HuH-7.5 (cell line): Measurements from ENCODE around the gene SLC13A4.
"Not testable (repeated sequence)": the region's sequence is repeated elsewhere in the genome, so short reads cannot be mapped to it uniquely, and the experiment has no call there.

ENCODE experiments used
- DNase-seq: peaks from one replicate; pipeline ENCODE4 v3.0.0; 2011; ENCODE audit warnings: low spot score

The SLC13A4 gene

DNA sequence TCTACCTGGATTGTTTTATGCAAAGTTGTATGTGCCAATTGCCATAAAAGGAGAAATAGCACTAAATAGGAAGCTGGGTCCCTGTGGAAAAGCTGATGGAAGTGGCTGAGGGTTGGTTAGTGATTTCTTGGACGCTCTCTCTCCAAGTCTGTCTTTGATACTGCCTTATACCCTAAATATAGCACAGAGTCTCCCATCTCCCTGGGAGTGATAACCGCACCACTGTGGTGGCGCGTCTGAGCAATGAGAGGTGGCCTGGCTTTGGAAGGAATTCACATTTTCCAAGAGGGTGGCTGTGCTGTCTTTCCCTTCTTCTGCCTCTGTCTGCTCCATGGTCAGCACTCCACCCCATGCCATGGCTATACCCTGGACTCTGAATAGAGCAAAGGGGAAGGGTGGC, 34.4 kb downstream of the SLC13A4 start:
- no peak for DNase-seq

- not testable (repeated sequence) for DNase-seq
These were observed 35.4 kb downstream of the SLC13A4 start for GRCh38 chr7:135692606-135693005.

DNA sequence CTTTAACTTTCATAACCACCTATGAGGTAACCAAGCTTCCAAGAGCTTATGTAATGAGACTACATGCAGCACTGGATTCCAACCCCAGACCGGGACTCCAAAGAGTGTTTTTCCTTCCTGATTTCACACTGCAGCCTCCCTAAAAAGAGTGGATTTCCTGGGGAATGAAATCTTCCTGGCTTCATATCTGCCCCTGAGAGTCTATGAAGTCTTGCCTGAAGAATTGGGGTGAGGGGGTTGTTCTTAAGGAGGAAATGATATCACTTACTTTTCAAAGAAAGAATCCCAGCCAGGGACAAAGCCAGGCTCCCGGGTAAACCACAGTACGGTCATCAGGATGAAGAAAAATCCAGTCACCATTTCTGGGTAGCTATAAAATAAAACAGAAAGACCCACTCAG, 35.9 kb downstream of the SLC13A4 start:
- DNase-seq = no peak

- no peak for DNase-seq
These were observed 37.4 kb downstream of the SLC13A4 start for GRCh38 chr7:135690566-135690965.

GRCh38 chr7:135687466-135687865, 40.5 kb downstream of the SLC13A4 start:
- DNase-seq = no peak

DNA sequence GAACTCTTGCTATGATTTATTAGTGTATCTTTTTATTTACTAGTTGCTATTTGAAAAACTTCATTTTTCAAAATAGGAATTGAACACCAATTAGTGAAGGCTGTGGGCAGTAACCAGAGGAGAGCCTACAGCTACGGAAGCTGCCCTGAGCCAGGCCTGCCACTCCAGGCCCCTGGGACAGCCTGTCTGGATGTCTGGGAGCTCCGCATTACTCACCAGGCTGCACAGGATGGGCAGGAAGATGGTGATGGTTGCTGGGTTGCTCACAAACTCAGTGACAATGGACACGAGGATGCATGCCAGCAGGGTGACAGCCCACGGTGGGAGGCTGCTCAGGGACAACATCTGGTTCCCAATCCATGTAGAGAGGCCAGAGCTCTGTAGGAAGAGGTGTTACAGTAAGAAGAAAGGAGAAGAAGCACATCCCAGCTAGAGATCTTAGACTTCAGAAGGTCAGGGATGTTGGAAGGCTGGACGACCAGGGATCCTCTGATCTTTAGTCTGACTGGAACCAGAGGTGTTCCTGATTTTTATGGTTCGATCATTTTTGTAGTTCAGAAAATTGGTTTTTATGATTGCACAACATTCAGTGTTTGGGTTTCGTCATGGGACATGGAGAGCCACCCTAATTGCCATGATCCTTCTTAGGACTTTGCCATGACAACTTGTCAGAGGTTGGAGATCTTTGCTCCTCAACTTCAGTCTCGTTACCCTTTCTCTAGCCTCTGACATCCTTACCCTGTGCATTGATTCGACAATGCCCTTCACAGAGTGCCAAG, 42.5 kb downstream of the SLC13A4 start:
- no peak for DNase-seq

GRCh38 chr7:135684699-135685098, 43.3 kb downstream of the SLC13A4 start:
- DNase-seq = no peak

DNA sequence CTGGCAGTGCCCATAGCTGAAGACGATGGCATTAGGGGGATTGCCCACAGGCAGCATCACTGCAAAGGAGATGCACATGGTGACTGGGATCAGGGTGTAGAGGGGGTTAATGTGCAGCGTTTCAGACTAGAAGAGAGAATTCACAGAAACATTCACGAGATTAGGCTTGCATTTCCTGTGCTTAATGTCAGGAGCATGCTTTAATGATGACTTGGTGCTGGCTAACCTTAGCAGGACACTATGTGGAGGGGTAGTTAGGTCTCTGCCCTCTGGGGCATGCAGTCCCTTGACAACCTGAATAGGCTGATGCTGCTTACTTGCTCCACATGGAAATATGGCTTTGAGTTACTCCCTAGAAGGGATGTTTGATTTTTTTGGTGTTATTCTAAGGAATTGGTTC, 43.9 kb downstream of the SLC13A4 start:
- DNase-seq = no peak

DNA sequence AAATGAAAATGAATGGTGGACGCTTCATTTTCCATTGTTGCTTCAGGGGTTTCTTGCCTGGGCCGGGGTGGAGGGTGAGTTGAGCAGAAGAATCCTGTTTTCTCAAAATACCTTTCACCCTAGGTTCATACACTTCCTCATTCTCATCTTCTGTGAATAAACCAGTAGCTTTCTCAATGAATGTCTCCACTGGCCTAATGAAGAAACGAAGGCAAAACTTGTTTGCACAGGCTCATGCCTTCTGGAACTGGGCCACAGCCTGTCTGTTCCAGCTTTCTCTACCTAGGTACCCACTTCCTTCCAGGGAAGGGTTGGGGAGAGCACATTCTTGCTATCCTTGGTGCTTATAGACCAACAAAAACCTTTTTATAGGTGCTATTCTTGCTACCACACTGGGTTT, 44.4 kb downstream of the SLC13A4 start:
- DNase-seq = no peak

DNA sequence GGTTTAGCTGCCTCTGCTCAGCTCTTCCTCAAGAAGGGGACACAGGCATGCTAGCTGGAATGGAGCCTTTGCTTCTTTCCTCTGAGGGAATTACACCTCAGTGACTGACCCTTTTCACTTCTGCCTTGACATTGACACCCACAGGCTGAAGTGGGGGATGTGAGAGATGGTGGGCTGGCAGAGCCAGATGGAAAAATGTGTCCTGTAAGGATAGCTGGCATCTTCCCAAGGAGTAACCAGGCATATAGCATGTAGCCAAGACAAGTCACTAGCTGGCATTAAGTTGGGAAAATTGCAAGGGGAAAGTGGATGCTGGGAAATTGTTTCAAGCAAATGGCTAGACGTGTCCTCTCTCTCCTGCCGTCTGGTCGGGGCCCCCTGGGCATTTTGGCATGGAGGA, 45.8 kb downstream of the SLC13A4 start:
- no peak for DNase-seq

GRCh38 chr7:135681762-135682161, 46.2 kb downstream of the SLC13A4 start:
- no peak for DNase-seq

- no peak for DNase-seq
These were observed 49.1 kb downstream of the SLC13A4 start for GRCh38 chr7:135678612-135679575.

- DNase-seq = no peak
These were observed 54.7 kb downstream of the SLC13A4 start for GRCh38 chr7:135673360-135673706.

DNA sequence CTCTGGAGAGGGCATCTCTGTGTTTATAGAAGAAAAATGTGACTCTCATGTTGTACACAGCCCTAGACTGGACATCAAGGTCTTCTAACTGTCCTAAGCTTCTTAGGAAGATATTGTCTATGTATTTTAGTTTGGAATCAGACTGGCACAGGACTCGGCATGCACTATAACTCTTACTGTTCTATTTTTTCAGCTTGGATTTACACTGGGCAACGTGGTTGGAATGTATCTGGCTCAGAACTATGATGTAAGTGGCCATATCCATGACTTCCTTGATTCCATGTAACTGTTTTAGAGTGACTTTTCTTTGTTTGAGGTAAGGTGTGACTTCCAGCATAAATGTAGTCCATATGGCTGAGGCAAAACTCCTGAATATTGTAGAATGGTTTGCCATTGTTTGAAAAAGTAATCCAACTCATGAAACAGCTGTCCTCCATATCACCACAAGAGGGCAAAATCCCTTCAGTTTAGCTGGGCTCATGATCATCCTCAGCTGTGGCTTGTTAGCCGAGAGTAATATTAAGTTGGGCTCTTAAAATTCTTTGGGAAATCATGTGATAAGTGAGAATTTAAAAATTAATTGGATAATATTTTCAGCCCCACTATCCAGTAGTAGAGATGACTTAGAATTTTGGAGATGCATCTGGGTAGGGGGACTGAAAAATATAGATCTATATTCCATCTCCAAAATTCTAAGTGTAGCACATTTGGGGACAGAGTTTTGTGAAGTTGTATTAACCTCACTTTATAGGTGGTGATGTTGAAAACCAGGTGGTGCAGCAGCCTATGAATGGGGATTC, 55.2 kb downstream of the SLC13A4 start:
- DNase-seq = peak; percentile 42

DNA sequence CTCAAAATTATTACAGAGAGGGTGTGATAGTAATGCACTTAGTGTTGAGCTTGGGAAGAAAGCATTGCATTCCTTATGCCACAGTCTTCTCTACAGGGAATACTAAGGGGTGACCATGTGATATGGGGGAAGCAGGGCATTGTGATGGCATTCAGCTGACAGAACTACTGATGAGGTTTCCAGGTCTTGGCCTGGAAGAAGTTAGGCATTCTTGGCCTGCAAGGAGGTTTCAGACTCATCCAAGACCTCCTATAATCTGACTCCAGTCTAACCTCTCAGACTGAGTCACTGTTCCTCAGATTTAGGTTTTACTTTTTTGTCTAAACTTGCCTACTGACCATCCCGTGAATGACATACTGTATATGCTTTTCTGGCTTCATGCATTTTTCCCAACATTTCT, 57.8 kb downstream of the SLC13A4 start:
- no peak for DNase-seq

DNA sequence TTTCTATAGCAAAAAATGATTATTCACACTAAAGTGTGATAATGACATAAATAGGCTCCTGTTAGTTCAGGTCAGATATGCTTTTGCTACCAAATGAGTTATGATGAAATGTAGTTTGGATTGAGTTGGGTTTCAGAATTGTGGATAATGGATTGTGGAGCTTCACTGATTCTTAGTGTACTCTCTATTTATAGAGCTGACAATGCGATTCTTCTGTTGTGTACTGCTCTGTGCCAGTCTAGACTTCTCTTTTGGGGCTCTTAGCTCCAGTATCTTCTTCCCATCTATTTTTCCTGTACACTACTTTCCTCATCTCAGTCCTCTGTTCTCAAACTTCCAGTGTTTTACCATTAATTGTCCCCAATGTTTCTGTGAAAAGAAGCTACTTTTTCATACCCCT, 58.2 kb downstream of the SLC13A4 start:
- no peak for DNase-seq

DNA sequence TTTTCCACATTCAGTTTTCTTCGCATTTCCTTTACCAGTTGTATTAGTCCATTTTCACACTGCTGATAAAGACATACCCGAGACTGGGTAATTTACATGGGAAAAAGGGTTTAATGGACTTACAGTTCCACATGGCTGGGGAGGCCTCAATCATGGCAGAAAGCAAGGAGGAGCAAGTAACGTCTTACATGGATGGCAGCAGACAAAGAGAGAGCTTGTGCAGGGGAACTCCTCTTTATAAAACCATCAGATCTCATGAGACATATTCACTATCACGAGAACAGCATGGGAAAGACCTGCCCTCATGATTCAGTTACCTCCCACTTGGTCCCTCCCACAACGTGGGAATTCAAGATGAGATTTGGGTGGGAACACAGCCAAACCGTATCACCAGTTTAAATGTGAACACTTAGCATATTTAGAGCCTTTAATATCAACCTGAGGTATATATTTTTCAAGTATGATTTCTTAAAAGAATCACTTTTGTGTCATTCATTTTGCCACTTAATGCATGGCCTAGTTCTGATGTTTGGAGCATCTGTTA, 59.1 kb downstream of the SLC13A4 start:
- DNase-seq = not testable (repeated sequence)

DNA sequence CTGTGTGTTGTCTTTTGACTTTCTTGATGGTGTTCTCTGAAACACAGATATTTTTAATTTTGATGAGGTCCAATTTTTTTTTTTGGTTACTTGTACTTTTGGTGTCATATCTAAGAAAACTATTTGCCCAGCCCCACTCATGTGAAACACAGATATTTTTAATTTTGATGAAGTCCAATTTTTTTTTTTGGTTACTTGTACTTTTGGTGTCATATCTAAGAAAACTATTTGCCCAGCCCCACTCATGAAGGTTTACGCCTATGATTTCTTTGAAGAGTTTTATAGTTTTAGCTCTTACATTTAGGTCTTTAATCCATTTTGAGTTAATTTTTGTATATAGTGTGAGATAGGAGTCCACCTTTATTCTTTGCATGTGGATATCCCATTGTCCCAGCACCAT, 60.4 kb downstream of the SLC13A4 start:
- not testable (repeated sequence) for DNase-seq

DNA sequence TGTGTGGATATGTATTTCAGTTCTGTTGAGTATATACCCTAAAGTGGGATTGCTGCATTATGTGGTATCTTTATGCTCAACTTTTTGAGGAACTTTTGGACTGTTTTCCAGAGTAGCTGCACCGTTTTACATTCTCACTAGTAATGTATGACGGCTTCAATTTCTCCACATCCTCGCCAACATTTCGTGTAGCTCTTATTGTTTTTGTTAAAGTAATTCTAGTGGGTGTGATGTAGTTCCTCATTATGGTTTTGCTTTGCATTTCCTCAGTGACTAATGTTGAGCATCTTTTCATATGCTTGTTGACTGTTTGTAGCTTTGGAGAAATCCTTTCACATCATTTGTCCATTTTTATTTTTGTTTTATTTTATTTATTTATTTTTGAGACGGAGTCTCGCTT, 61.1 kb downstream of the SLC13A4 start:
- DNase-seq = no peak

GRCh38 chr7:135666156-135666555, 61.8 kb downstream of the SLC13A4 start:
- no peak for DNase-seq

DNA sequence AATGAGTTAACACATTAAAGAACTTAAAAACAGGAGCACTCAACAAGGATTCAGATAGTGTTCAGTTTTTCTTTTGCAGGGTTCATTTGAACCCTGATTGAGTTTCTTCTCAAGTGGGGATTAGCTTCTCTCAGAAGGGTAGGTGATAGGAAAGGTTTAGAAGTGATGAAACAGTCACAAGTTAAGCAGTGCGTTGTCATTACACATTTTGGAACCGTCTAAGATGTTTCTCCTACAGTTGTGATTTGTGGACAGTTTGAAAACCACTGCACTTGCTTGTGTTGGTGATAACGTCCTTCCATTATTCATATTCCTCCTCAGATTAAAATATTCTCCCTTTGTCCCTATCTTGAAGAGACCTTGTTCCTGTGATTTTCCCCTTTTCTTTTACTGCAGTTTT, 62.9 kb downstream of the SLC13A4 start:
- no peak for DNase-seq

GRCh38 chr7:135664046-135664589, 63.9 kb downstream of the SLC13A4 start:
- DNase-seq = no peak
